Fibroblast of skin of right quadriceps (primary cell): ENCODE data around the gene APBA2.

Experiments used
- DNase-seq: peaks from one replicate; pipeline ENCODE4 v3.0.0-alpha.2; 2013

The APBA2 gene

DNA sequence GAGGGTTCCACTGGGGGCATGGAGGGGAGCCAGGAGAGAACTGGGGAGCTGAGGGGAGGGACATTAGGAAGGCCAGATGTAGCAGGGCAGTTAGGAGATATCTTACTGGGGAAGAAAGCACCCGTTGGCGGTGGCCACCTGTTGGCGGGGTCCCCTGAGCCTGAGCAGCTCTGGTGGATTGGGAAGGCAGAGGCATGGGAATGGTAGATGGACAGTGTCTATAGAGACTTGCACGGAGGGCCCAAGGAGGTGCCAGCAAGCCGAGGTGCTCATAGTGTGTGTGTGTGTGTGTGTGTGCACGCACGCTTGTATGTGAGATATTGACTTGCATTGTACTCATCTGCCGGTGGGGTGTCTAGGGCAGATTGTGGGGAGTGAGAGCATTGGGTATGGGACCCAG is 179.0 kb downstream of the APBA2 start:
- no peak for DNase-seq

- no peak for DNase-seq
Measured at GRCh38 chr15:29065571-29065970, 179.8 kb downstream of the APBA2 start.

GRCh38 chr15:29066310-29066709 is 180.5 kb downstream of the APBA2 start:
- no peak for DNase-seq

DNA sequence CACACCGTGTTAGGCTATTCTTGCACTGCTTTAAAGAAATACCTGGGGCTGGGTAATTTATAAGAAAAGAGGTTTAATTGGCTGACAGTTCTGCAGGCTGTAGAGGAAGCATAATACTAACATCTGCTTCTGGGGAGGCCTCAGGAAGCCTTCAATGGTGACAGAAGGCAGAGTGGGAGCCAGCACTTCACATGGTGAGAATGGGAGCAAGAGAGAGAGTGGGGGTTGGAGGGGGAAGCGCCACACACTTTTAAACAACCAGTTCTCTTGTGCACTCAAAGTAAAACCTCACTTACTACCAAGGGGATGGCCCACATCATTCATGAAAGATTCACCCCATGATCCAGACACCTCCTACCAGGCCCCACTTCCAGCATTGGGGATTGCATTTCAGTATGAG is 181.1 kb downstream of the APBA2 start:
- no peak for DNase-seq

DNA sequence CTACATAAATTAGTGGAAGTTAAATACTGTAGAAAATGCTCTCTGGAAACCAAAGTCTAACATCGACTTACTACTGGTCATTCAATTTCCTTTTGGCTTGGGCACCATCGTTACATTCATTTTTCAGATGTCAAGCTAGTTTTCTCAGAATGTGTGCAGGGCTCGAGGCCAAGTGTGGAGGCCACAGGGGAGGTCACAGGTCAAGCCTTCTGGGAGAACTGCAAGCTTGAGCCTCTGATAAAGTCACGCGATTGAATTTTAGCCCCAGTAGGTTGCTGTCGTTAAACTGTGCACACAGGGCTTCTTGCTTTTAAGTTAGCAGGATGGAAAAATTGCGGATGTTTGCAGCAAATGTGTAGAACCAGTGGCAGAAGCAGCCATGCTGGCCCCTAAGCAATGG is 182.2 kb downstream of the APBA2 start:
- no peak for DNase-seq

DNA sequence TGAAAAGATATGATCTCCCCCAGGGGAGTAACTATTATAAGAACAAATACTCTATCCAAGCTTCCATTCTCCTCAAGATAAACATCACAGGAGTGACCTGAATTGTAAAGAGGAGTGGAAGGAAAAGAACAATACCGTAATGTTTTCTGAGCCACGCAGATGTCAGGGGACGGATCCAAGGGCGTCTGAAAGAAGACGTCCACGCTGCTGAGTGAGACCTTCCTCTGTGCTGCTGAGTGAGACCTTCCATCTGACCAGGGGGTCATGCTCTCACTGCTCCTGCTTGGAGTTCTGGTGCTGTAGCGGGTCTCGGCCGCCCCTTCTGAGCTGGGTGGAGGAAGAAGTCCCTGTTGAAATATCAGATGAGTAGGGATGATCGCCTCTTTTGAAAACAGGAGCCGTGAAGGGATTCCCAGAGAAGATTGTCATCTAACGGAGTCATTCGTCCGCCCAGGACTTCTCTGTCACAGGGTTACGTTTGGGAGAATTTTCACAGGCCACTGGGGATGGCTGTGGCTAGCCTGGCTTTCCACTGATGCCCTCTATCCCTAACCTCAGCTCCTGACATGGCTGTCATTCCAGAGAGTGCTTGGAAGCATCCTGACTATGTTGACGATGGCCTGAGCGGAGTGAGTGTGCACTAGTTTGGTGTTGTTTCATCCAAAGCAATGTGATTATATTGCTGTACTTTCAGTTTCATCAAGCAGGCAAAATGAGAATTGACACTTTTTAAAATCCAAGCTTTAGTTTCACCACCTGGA is 184.9 kb downstream of the APBA2 start:
- no peak for DNase-seq

- no peak for DNase-seq
Measured at GRCh38 chr15:29071232-29071881, 185.6 kb downstream of the APBA2 start.

- no peak for DNase-seq
Measured at GRCh38 chr15:29071882-29072273, 186.1 kb downstream of the APBA2 start.

GRCh38 chr15:29072444-29072843 is 186.7 kb downstream of the APBA2 start:
- DNase-seq = no peak

DNA sequence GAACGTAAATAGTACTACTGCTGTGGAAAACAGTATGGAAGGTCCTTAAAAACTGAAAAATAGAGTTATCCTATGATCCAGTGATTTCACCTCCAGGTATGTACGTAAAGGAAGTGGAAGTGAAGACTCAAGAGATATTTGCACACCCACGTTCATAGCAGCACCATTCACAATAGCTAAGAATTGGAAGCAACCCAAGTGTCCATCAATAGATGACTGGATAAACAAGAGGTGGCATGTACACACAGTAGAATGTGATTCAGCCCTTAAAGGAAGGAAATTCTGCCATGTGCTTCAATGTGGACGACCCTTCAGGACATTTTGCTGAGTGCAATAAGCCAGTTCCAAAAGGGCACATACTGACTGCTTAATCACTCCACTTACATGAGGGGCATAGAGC is 188.3 kb downstream of the APBA2 start:
- no peak for DNase-seq

GRCh38 chr15:29078541-29078940 is 192.8 kb downstream of the APBA2 start:
- DNase-seq = no peak

DNA sequence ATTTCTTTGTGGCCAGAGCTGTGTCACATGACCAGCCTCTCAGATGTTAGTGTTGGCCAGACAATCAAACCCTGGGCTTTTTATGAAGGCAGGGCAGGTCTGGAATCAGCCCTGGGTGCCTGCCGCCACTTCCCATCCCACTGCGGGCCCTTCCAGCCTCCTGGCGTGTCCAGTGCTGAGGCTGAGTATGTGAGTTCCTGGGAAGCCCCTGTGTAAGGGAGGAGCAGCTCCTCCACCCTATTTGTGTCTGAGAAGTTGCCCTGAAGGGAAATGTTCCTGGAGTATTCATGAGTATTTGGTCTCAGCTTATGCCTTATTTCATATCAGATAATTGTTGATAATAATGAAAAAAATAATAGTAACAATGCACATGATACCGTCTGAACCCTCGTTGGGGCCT is 193.7 kb downstream of the APBA2 start:
- no peak for DNase-seq

DNA sequence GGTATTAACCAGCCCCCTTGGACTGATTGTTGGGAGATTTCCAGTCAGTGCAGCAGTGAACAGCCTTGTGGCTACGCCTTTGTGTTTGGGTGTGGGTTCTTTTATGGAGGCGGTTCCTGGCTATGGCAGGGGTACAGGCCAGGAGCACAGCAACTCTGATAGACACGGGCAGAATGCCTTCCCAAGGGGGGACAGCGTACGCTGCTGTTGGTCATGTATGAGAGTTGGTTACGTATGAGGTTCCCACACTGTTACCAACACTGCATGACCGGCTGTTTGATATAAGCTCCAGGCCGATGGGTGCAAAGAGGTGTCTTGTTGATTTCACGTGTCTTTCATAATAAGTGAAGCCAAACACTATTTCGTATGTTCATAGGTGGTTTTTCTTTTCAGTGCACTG is 196.0 kb downstream of the APBA2 start:
- DNase-seq = no peak

- no peak for DNase-seq
Measured at GRCh38 chr15:29083161-29083560, 197.4 kb downstream of the APBA2 start.

DNA sequence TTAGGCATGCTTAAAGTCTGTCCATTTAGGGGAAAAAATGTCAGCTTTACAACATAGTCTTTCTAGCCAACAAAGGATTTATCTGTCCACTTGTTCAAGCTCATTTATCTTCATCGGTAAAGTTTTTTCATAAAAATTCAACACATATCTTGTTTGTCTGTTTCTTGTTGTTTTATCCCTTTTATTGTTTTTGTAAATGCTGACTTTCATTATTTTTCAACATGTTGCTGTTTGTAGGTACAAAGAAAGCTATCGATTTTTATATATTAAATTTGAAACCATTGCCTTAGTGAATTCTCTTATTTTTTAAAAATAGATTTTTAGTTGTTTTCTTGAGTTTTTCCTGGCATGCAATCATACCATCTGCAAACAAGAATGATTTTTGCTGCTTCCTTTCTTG is 198.1 kb downstream of the APBA2 start:
- DNase-seq = no peak

DNA sequence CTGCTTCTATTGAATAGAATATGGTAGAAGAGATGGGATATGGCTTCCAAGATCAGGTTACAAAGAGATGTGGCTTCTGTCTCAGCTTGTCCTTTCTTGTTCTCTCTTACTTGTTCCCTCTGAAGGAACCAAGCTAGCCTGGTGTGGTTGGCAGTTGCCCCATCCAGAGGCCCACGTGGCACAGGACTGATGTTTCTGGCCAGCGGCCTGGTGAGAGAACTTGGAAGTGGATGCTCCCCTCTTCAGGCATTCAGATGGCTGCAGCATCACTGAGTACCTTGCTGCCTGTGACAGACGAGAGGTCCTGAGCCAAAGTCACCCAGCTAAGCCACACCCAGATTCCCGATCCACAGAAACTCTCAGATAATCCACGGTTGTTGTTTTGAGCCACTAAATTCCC is 200.2 kb downstream of the APBA2 start:
- no peak for DNase-seq

GRCh38 chr15:29086891-29087290 is 201.1 kb downstream of the APBA2 start:
- DNase-seq = no peak

GRCh38 chr15:29087521-29088285 is 201.9 kb downstream of the APBA2 start:
- no peak for DNase-seq

DNA sequence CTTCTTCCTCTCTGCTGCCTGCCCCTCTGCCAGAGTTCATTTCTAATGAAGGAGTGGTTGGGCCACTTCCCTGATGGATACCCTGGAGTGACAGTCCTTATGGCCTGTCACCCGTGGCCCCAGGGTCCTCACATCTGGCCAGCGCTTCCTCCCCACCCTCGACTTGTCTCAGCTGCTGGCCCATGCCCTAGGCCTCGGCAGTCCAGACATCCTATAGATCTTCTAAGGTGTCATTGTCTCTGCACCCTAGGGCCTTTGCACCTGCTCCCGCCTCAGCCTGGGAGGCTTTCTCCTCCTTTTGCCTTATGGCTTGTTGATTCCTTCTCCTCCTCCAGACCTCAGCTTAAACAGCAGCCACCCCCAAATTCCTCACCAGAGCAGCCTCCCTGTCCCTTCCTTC is 202.9 kb downstream of the APBA2 start:
- no peak for DNase-seq

- peak; percentile 18 for DNase-seq
Measured at GRCh38 chr15:29089731-29090616, 204.2 kb downstream of the APBA2 start.

- no peak for DNase-seq
Measured at GRCh38 chr15:29090617-29091466, 205.1 kb downstream of the APBA2 start.

DNA sequence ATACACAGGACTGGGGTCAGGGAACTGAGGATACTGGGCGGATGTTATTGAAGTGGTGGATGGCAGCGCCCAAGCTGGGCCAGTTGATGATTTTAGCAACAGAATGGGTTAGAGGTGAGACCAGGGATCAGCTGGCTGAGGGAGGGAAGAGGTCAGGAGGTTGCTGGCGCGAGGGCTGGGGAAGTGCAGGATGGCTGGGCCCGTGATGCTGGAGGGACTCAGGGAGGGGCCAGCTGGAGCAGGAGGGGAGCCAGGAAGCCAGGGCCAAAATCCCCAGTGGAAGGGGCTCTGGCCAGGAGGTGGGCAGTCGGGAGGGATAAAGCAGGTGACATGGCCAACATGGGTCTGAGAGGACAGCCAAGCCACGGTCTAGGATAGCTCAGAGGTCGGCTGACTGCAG is 205.9 kb downstream of the APBA2 start:
- DNase-seq = no peak
